Measurements from ENCODE around the gene TMEM145.
A peak's percentile ranks its signal among the peaks of the same experiment; 100 is the strongest.

The TMEM145 gene

DNA sequence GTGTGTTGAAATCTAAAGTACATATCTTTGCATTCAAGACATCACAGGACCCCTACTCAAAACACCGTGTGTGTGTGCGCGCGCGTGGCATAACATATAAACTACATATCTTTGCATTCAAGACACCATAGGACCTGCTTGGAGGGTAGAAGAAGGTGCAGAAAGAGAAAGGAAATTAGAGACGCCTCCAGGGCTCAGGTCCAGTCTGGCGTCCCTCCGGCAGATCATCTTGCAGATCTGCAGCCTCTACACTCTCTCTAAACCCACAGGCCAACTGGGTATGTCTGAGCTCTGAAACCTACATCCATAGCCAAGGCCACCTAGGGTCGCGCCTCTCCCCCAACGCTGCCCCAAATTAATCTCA, 10.0 kb upstream of the TMEM145 start:
- Histone ChIP-seq H3K27me3 (ENCODE audit: insufficient read depth, low read length, poor library complexity, severe bottlenecking) (no peaks in the 10 kb centered on the region), H3K9me3 (ENCODE audit: insufficient read depth, low read depth, low read length) (no peaks in the 10 kb centered on the region), H3K4me1 (ENCODE audit: insufficient read depth, low read length, poor library complexity, severe bottlenecking) (peaks cover 21% of the 10 kb centered on the region), H3K79me2 (ENCODE audit: insufficient read depth, low read length) (peaks cover 23% of the 10 kb centered on the region), H4K20me1 (ENCODE audit: insufficient read depth, low read length, poor library complexity, severe bottlenecking) (no peaks in the 10 kb centered on the region), H3K9me2 (replicated peaks; ENCODE audit: low read depth, low read length) (no peaks in the 10 kb centered on the region), H3K4me3 (ENCODE audit: low read length, poor library complexity, severe bottlenecking) (peak overlapping the region; percentile 79), H2AFZ (ENCODE audit: low read length) (peak overlapping the region; percentile 87), H3K36me3 (ENCODE audit: insufficient read depth, low read length) (no peaks in the 10 kb centered on the region; the same call in 1 of the 2 replicates), H3K9ac (ENCODE audit: low read depth, low read length, poor library complexity, severe bottlenecking) (peak overlapping the region; percentile 87), H3F3A (ENCODE audit: low read depth) (no peaks in the 10 kb centered on the region), H3K4me2 (ENCODE audit: low read depth, low read length, poor library complexity, severe bottlenecking) (peak overlapping the region; percentile 95)
- TF ChIP-seq, protein P1, sequence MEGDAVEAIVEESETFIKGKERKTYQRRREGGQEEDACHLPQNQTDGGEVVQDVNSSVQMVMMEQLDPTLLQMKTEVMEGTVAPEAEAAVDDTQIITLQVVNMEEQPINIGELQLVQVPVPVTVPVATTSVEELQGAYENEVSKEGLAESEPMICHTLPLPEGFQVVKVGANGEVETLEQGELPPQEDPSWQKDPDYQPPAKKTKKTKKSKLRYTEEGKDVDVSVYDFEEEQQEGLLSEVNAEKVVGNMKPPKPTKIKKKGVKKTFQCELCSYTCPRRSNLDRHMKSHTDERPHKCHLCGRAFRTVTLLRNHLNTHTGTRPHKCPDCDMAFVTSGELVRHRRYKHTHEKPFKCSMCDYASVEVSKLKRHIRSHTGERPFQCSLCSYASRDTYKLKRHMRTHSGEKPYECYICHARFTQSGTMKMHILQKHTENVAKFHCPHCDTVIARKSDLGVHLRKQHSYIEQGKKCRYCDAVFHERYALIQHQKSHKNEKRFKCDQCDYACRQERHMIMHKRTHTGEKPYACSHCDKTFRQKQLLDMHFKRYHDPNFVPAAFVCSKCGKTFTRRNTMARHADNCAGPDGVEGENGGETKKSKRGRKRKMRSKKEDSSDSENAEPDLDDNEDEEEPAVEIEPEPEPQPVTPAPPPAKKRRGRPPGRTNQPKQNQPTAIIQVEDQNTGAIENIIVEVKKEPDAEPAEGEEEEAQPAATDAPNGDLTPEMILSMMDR (conservative IDR thresholded peaks at IDR 0.05; ENCODE audit: low read length), result no peak
- TF ChIP-seq EZH2phosphoT487 (IDR thresholded peaks at IDR 0.05; ENCODE audit: borderline replicate concordance), result no peak

DNA sequence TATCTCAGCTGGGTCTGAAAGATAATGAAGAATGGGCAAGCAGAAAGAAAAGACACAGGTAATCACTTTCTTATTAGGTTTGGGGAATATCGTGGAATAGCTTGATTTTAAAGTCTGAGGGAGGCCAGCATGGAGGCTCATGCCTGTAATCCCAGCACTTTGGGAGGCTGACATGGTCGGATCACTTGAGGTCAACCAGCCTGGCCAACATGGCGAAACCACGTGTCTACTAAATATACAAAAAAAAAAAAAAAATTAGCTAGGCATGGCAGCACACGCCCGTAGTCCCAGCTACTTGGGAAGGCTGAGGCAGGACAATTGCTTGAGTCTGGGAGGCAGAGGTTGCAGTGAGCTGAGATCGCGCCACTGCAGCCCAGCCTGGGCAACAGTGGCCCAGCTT, 9.2 kb upstream of the TMEM145 start:
- no peaks in the 10 kb centered on the region for H3K9me3 ChIP-seq (ENCODE audit: insufficient read depth, low read depth, low read length)
- peaks cover 21% of the 10 kb centered on the region for H3K4me1 ChIP-seq (ENCODE audit: insufficient read depth, low read length, poor library complexity, severe bottlenecking)
- peak overlapping the region; percentile 87; the same call in 1 of the 2 replicates for H2AFZ ChIP-seq (ENCODE audit: low read length)
- no peaks in the 10 kb centered on the region; the same call in 1 of the 2 replicates for H3K36me3 ChIP-seq (ENCODE audit: insufficient read depth, low read length)
- TF ChIP-seq EZH2phosphoT487 (IDR thresholded peaks at IDR 0.05; ENCODE audit: borderline replicate concordance), result no peak
- TF ChIP-seq, protein P1 (conservative IDR thresholded peaks at IDR 0.05; ENCODE audit: low read length), result no peak
- H3K9me2 ChIP-seq (replicated peaks; ENCODE audit: low read depth, low read length), result no peaks in the 10 kb centered on the region
- no peak overlapping the region for H3K9ac ChIP-seq (ENCODE audit: low read depth, low read length, poor library complexity, severe bottlenecking)
- no peaks in the 10 kb centered on the region for H3F3A ChIP-seq (ENCODE audit: low read depth)
- H3K79me2 ChIP-seq (ENCODE audit: insufficient read depth, low read length), result peaks cover 23% of the 10 kb centered on the region
- no peak overlapping the region for H3K4me3 ChIP-seq (ENCODE audit: low read length, poor library complexity, severe bottlenecking)
- H3K27me3 ChIP-seq (ENCODE audit: insufficient read depth, low read length, poor library complexity, severe bottlenecking), result no peaks in the 10 kb centered on the region
- H4K20me1 ChIP-seq (ENCODE audit: insufficient read depth, low read length, poor library complexity, severe bottlenecking), result no peaks in the 10 kb centered on the region
- H3K4me2 ChIP-seq (ENCODE audit: low read depth, low read length, poor library complexity, severe bottlenecking), result no peak overlapping the region

DNA sequence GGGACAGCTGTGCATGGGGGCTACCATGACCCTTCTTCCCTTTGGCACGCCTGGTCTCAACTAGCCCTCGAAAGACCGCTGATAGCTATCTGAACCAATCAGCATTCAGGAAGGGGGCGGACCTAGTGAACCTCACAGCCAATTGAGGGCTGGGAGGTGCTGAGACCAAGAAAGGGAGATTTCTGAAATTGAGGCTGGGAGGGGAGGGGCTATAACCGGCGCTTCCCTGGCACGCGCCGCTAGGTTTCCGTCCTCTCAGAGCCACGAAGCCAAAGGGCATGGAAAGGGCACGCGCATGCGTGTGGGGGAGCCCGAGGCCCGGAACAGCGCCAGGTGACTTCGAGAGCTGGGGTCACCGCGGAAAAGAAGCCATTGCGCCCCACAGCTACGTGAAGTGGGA, 6.5 kb upstream of the TMEM145 start:
- H3K4me3 ChIP-seq (ENCODE audit: low read length, poor library complexity, severe bottlenecking), result no peak overlapping the region
- H3K4me1 ChIP-seq (ENCODE audit: insufficient read depth, low read length, poor library complexity, severe bottlenecking), result peaks cover 12% of the 10 kb centered on the region
- H3K4me2 ChIP-seq (ENCODE audit: low read depth, low read length, poor library complexity, severe bottlenecking), result no peak overlapping the region
- no peaks in the 10 kb centered on the region for H3K27me3 ChIP-seq (ENCODE audit: insufficient read depth, low read length, poor library complexity, severe bottlenecking)
- H3K79me2 ChIP-seq (ENCODE audit: insufficient read depth, low read length), result peaks cover 6% of the 10 kb centered on the region
- H3K36me3 ChIP-seq (ENCODE audit: insufficient read depth, low read length), result no peaks in the 10 kb centered on the region
- H3K9me2 ChIP-seq (replicated peaks; ENCODE audit: low read depth, low read length), result no peaks in the 10 kb centered on the region
- no peak overlapping the region for H3K9ac ChIP-seq (ENCODE audit: low read depth, low read length, poor library complexity, severe bottlenecking)
- no peaks in the 10 kb centered on the region for H3K9me3 ChIP-seq (ENCODE audit: insufficient read depth, low read depth, low read length)
- no peaks in the 10 kb centered on the region for H4K20me1 ChIP-seq (ENCODE audit: insufficient read depth, low read length, poor library complexity, severe bottlenecking)
- H3F3A ChIP-seq (ENCODE audit: low read depth), result no peaks in the 10 kb centered on the region
- no peak overlapping the region for H2AFZ ChIP-seq (ENCODE audit: low read length)
- TF ChIP-seq EZH2phosphoT487 (IDR thresholded peaks at IDR 0.05; ENCODE audit: borderline replicate concordance), result no peak
- TF ChIP-seq, protein P1 (conservative IDR thresholded peaks at IDR 0.05; ENCODE audit: low read length), result no peak

Data from Loucy (cell line).